ACC112 (cell line): ENCODE measurements around the gene ALOX5AP.

ENCODE experiments used
- H2AFZ ChIP-seq: fragments of 200-600 bp; sonication (generic); one replicate; pipeline ENCODE4 v1.6.0; 2017; ENCODE audit warnings: antibody characterized with exemption, low read length; ENCODE audit not compliant: unreplicated experiment
- H3K27ac ChIP-seq: fragments of 200-600 bp; sonication (generic); 2 replicates; pipeline ENCODE4 v1.5.1; 2014; ENCODE audit warnings: low read depth, mild to moderate bottlenecking, antibody characterized with exemption, low read length, moderate library complexity
- H3K27me3 ChIP-seq: fragments of 200-600 bp; sonication (generic); 2 replicates; pipeline ENCODE4 v1.6.1; 2014; ENCODE audit warnings: mild to moderate bottlenecking, antibody characterized with exemption, low read length, moderate library complexity, mixed read lengths; ENCODE audit not compliant: insufficient read depth
- H3K36me3 ChIP-seq: fragments of 200-600 bp; sonication (generic); 2 replicates; pipeline ENCODE4 v1.6.1; 2016; ENCODE audit warnings: mild to moderate bottlenecking, antibody characterized with exemption, low read length, moderate library complexity, mixed read lengths; ENCODE audit not compliant: insufficient read depth
- H3K4me1 ChIP-seq: fragments of 200-600 bp; sonication (generic); one replicate; pipeline ENCODE4 v1.6.1; 2016; ENCODE audit warnings: low read length, mixed read lengths; ENCODE audit not compliant: insufficient read depth, unreplicated experiment, control insufficient read depth
- H3K4me3 ChIP-seq: fragments of 200-600 bp; sonication (generic); 2 replicates; pipeline ENCODE4 v1.5.1; 2014; ENCODE audit warnings: mild to moderate bottlenecking, low read depth, low read length
- H3K79me2 ChIP-seq: fragments of 200-600 bp; sonication (generic); one replicate; pipeline ENCODE4 v1.6.0; 2016; ENCODE audit warnings: low read length; ENCODE audit not compliant: control insufficient read depth, unreplicated experiment, insufficient read depth

Gene ALOX5AP

GRCh38 chr13:30809787-30810186 is 74.4 kb downstream of the ALOX5AP start:
- H3K36me3 ChIP-seq, result no peaks in the 10 kb centered on the region
- H3K4me3 ChIP-seq, result no peak overlapping the region
- H2AFZ ChIP-seq, result no peak overlapping the region
- H3K27me3 ChIP-seq, result no peaks in the 10 kb centered on the region
- H3K27ac ChIP-seq, result no peak overlapping the region
- H3K79me2 ChIP-seq, result no peaks in the 10 kb centered on the region
- H3K4me1 ChIP-seq, result peaks cover 11% of the 10 kb centered on the region

- no peak overlapping the region for H3K27ac ChIP-seq
Measured at GRCh38 chr13:30810261-30810701, 74.9 kb downstream of the ALOX5AP start.

GRCh38 chr13:30810801-30811200 is 75.5 kb downstream of the ALOX5AP start:
- no peaks in the 10 kb centered on the region for H3K36me3 ChIP-seq
- H3K4me1 ChIP-seq, result peaks cover 11% of the 10 kb centered on the region
- H3K79me2 ChIP-seq, result no peaks in the 10 kb centered on the region
- H3K27me3 ChIP-seq, result no peaks in the 10 kb centered on the region
- no peak overlapping the region for H3K27ac ChIP-seq
- H2AFZ ChIP-seq, result no peak overlapping the region
- no peak overlapping the region for H3K4me3 ChIP-seq

More at GRCh38 chr13:30810261-30810701, 74.9 kb downstream of the ALOX5AP start:
- Histone ChIP-seq H3K27me3 (no peaks in the 10 kb centered on the region), H3K4me3 (no peak overlapping the region), H3K36me3 (no peaks in the 10 kb centered on the region), H2AFZ (no peak overlapping the region), H3K4me1 (peaks cover 11% of the 10 kb centered on the region), H3K79me2 (no peaks in the 10 kb centered on the region)
